ENCODE measurements around the gene SCRN2.

SCRN2 gene

DNA sequence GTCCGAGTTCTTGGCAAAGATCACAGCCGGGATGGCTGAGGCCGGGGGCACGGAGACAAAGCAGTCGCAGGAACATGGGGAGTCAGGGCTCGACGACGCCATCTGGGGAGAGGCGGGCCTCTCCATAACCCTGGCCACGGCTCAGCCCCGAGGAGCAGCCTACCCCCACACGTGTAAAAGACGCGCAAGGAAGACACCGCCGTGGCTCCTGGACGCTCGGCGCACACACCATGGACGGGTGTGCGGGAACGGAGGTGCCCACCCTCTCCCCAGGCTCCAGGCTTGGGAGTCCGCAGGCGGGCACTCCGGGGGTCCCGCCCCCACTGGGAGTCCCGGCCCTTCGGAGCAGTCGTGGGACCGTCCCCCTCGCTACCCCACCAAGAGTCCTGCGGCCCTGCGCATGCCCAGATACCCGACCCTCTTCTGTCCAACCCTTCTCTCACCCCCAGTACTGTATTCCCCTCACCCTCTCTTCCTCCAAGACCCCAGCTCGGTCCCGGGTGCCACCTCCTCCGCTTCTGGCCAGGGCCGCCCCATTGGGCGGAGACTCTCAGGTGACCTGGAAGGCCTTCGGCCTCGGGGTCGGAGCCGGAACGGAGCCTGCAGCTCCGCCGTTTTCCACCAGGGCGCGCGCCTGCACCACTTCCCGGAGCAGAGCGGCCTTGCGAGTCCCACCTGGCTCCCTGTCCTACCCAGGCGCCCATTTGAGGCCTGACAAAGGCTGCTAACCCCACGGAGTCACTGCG, at the start of gene SCRN2:
TSS of gene SCRN2 (minus strand) at position 532 of the 746 bp plus-strand sequence. CDS start at position 102, 430 bp downstream.
- peak; percentile 81 to 84 for DNase-seq (ENCODE audit: low read depth in 2 of 2)

DNA sequence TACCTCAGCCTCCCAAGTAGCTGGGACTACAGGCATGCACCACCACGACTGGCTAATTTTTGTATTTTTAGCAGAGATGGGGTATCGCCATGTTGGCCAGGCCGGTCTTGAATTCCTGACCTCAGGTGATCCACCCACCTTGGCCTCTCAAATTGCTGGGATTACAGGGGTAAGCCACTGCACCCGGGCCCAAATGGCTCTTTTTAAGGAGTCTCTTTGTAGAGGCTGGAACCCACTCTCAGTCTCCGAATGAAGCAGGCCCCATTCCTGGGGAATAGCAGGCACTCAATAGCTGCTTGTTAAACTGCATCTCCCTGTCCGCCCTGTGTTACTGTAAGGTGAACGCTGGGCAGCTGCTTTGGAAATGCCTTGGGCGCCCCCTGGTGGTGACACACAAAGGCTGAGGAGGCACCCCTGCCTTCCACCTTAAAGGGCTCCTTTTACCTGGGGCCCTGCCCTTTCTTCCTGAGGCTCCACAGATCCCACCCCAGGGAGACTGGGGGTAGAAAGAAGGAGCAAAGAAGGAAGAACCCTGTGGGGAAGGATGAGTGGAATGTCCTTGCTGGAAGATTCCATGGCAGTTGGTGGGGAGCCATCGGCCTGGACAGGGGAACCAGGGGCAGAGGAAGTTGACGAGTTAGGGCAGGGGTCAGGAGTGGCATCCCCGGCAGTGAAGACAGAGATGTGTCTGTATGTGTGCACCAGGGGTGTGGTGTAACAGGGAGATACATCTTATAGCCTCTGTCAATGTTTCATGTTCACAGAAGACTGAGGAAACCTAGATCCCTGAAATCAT, 48.9 kb upstream of the SCRN2 start:
- DNase-seq (ENCODE audit: low read depth in 2 of 2): peak; percentile 94 to 96

DNA sequence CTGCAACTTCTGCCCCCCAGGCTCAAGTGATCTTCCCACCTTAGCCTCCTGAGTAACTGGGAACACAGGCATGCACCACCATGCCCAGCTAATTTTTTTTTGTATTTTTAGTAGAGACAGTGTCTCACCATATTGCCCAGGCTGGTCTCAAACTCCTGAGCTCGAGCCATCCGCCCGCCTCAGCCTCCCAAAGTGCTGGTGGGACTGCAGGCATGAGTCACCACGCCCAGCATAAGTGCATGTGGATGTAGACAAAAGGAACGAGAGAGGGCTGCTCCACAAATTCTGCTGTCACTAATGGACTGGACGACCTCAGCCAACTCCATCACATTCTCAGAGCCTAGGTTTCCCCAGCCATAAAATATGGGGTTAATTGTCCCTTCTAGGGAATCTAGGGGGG, 47.2 kb upstream of the SCRN2 start:
- DNase-seq (ENCODE audit: low read depth in 2 of 2): no peak

DNA sequence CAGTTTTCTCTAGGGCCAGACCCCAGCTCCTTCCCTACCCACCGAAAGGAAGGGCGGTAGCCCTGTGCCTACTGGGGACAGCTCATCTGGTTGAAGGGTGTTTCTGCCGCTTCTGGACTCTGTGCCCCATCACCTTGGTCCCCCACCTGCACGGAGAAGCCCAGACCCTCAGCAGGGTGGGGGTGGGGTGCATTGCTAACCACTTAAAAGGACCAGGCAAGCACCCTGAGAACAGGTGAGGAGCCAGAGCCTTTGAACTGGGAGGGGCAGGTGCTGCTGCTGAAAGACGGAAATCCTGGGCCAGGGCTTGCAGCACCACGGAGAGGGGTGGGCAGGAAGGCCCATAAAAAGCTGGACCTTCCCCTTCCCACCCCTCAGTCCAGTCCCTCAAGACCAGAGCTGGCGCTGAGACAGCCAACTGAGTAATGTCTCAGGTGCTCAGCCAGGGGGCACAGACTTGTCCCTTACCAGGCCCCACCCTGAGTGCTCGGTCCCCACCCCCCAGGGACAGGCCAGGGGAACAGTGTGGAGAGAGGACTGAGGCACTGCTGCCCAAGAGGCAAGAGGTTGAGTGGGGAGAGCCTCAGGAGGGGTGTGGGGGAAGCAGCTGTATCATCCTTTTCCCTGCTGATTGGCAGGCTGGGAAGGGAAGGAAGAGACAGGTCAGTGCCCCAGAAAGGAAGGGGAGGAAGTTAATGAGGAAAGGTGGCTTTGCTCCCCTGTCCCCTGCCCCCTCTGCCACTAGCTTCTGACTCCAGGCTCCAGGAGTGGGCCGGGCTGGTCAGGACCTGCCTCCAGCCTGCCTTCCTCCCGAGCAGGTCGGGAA, 44.0 kb upstream of the SCRN2 start:
- DNase-seq (ENCODE audit: low read depth in 2 of 2): no peak

DNA sequence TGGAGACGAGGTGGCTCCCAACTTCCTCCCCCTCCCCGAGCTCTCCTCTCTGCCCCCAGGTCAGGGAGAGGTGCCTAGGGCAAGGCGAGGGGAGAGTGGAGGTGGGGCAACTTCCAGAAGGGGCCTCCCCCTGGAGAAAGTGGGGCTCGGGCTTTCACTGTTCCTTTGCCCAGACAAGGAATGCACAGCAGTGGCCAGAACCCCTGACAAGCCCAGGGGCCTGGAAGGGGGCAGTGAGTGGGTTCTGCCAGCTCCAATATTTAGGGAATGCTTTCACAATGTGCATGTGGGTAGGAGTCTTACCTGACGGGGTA, 43.3 kb upstream of the SCRN2 start:
- no peak for DNase-seq (ENCODE audit: low read depth in 2 of 2)

DNA sequence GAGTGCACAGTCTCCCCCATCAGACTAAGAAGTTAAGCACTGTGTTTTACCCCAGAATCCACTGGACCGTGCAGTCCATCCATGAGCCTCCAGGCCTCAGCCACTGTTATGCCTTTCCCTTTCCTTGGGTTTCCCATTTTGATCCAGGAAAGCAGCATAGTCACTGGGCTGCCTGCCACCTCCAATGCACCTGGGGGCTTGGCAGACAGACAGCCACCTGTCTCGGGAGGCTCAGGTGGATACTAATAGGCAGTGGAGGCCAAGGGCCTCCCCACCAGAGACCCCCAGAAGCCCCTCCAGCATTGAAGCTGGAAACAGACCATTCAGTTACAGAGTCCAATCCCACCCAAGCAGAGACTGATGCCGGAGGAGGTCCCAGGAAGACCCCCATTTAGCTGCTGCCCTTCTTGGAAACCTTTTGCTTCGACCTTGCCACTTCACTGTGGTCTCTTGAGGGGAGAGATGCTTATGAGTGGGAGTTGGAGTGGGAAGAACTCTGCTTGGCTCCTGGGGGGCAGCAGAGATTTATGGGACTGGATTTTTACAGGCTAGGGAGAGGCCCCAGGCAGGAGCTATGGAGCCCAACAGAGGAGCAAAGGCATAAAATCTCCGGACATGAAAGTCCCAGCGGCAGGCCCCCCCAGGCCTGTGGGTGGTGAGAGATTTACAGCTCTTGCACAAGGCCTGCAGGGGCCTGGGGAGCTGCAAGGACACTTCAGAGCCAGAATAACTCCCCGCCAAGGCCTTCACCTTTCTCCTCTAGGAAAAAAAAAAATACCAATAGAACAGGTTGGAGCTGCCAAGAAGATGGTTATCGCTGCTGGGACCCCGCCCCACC, 42.7 kb upstream of the SCRN2 start:
- no peak for DNase-seq (ENCODE audit: low read depth in 2 of 2)

DNA sequence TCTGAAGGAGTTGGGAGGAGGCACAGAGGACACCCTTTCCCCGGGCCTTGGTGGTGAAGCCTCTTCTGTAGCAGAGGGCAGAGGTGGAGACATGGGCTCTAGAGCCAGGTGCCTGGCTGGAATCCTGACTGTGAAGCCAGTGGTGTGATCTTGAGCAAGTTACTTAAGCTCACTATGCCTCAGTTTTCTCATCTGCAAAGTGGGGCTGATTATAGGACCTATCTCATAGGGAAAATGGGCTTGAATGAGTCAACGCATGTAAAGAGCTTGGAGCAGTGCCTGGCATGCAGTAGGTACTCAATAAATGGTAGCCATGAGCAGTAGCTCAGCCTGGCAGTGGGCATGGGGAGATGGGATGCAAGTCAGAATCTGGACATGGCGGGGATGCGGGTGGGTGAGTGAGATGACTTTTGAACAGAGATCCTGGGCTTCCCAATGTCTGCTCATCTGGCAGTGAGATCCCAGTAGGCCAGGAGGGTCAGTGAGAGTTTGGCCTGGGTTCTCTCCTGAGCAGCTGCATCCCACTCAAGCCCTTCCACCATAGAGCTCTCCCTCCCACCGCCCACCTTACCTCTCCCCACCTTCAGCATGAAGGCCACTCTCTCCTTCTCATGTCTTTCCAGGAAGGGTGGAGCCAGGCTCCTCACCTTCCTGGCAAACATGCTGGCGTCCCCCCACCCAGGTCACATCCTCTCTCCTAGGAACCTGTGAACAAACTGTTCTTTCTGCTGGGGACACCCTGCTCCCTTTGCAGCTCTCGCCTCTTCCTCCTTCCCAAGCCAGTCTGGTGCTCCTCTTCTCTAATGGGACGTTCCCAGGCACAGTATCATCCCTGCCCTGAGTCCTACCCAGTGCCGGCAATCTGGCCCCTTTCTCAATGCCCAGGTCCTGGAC, 41.9 kb upstream of the SCRN2 start:
- DNase-seq (ENCODE audit: low read depth in 2 of 2): no peak

DNA sequence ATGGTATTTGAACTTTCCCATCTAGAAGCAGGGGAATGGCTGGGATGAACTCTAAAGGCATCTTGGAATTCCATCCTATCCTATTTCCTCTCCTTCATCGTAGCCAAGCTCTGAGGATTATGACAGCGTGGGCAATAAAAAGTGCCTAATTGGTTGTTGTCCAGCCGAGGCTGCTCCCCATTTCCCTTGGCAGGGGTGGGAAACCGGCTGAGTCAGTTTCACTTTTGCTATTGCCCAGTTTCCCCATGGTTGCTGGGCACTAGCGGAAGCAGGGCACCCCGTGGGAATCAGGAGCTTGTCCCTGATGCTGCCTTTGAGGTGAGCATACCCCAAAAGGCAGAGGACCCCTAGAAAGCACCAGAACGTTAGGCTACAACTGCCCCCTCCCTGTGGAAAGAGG, 41.2 kb upstream of the SCRN2 start:
- DNase-seq (ENCODE audit: low read depth in 2 of 2): no peak

DNA sequence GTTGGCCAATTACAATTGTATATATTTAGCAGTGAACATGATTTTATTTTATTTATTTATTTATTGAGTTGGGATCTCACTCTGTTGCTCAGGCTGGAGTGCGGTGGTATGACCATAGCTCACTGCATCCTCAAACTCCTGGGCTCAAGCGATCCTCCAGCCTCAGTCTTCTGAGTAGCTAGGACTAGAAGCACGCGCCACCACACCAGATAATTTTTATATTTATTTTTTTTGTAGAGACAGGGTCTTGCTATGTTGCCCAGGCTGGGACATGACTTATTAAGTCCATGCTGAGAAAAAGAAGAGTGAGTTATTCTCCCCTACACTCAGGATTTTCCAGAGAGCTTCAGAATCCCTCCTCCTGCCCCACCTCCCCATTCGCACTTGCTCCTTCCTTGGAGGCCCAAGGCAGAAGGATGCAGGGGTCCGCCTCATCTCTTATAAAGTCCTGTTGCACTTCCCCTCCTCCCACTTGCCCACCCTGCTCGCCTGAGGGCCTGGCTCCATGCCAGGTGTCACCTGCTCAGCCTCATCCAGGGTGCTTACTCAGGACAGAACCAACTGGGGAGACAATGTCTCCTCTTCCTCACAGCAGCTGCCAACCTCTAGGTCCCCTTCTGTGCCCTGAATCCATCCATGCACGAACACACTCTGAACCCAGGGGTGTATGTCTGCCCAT, 38.8 kb upstream of the SCRN2 start:
- no peak for DNase-seq (ENCODE audit: low read depth in 2 of 2)

DNA sequence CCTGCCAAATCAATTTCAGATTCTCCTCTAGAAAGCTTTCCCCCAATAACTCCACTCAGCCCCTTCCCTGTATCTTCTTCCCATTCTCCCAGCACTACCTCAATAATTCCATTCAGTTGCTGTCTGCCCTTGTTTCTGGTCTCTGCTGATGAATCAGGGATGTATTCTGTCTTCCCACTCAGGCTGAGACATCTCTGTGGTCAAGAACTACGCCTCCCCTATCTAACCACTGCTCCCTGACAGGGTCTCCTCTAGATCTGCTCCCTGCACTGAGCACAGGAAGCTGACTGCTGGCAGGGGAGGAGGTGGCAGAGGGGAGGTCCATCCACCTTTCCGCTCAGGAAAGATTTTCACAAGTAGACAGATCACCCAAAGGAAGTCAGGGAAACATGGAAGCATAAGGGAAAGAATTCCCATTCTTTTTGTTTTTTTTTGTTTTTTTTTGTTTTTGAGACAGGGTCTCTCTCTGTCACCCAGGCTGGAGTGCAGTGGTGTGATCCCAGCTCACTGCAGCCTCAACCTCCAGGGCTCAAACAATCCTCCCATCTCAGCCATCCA, 38.0 kb upstream of the SCRN2 start:
- no peak for DNase-seq (ENCODE audit: low read depth in 2 of 2)

DNA sequence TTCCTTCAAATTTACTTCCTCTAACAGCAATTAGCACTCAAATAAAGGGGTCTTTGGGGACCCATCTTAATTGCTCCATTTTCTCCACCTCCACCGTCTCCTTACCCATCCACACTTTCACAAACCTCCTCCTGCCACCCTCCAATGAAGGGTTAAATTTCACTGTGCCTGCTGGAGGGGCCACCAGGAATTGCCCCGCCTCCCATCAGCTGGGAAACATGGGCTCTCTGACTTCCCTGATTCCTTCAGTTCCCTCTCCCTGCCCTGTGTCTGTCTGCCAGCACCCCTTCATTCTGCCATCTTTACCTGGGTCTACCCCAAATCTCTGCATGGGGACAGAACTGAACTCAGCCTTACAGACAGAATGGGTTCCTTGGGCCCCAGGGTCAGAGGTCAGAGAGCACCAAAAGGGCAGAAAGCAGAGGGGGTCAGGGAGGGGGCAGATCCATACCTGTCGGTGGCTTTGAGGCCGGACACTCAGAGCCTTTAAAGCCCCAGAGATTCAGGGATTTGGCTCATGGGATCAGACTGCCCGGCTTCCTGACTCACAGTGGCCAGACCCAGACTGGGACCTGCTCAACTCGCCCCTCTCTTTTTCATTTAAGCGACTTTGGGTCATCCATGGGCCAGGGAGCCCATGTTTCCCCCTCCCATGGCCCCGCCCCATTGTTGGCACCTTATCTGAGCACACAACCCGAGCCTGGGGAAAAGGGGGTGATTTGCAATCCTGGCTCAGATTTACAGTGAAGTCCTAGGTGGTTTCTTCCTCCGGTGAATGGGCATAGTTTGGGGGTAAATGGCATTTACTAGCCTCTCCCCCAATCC, 37.3 kb upstream of the SCRN2 start:
- DNase-seq (ENCODE audit: low read depth in 2 of 2): no peak

DNA sequence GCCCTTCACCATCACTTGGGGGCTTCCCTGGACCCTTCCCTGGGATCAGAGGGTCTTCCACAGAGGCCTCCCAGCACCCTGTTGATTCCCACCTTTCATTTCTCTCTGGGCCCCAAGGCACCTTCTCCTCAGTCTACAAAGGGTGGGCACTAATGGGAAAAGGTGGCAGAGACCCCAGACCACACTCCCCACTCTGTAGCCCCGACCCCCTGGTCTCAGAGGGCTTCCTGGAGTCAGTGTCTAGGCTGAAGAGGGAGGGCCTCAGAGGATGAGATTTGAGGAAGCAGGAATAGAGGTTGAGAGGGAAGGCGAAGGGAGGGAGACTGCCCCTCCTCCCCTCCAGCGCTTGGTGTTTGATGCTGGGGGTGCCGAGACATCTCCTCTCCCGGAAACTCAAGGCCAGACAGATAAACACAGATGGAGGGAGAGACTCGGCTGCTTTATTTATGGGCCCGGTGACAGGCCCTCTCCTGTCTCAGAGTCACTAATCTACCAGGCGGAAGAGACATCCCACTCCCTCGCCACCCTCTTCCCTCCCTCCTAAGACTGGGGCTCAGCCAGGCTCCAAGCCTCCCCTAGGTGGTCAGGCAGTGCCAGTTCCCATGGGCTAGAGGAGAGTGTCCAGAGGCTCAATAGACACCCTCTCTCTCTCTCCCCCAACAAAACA, 36.4 kb upstream of the SCRN2 start:
- DNase-seq (ENCODE audit: low read depth in 2 of 2): no peak

DNA sequence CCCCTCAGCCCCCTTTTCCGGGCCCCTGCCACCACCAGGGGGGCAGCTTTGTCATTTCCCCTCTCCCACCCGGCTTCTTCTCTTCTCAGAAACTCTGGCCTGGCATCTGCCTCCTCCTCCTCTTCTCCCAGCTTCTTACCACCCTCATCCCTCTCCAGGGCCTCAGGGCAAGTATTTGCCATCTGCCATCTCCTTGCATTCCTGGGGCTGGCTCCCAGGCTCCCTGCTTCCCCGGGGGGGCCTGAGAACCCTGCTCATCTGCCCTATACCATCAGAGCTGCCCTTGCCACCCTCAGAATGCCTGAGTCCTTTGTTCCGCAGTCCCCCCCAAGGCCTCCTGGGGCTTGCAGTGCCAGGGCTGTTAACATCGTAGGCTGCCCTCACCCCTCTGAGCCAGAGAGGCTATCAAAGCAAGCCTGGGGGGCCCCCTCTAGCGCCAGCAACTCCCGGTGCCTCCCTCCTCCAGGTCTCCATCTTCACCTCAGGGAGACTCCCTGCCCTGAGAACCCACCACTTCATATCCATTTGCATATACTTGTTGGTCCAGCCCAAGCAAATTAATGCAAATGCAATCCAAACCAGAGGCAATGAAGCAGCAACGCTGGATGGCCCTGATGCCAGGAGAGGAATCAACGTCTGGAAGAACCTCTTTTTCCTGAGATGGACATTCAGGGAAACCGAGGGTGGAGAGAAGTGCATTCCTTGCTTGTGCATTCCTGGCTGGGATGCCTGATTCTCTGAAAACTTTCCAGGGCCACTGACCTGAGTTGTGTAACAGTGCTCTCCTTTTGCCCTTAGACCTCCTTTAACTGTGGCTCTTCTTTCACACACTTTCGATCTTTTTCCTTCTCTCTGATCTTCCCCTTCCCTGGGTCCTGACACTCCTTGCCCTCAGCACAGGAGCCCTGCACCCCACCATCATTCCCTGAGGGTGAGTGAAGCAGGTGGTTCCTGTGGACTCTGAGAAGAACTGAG, 34.2 kb upstream of the SCRN2 start:
- no peak for DNase-seq (ENCODE audit: low read depth in 2 of 2)

DNA sequence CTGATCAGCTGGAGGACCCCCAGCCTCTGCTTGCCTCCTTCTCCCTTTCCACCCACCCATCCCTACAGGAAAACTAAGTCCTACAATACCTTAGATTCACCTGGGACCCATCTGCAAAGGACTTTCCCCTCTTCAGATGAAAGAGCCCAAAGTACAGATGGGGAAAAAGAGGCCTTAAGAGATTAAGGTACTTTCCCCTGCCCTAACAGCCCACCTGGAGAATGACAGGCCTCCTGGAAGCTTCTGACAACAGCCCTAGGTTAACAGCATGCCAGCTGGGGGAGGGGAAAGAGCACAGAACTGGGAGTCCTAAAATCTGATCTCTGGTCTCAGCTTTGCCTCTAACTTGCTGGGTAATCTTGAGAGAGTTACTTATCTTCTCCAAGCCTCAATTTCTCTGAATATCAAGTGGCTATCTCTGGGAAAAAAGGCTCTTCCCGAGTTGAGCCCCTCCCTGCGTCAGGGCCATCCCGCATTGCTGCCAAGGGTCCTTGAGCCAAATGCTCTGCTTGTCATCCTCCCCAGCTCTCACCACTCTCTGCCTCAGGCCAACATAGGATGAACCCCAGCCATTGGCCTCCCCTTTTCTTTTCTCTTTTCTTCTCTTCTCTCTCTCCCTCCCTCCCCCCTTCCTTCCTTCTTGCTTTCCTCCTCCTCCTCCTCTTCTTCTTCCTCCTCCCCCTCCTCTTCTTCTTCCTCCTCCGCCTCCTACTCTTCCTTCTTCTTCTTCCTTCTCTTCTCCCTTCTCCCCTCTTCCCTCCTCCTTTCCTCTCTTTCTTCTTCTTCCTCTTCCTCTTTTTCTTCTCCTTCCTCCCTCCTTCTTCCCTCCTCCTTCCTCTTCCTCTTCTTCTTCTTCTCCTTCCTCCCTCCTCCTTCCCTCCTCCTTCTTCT, 32.4 kb upstream of the SCRN2 start:
- DNase-seq (ENCODE audit: low read depth in 2 of 2): no peak

DNA sequence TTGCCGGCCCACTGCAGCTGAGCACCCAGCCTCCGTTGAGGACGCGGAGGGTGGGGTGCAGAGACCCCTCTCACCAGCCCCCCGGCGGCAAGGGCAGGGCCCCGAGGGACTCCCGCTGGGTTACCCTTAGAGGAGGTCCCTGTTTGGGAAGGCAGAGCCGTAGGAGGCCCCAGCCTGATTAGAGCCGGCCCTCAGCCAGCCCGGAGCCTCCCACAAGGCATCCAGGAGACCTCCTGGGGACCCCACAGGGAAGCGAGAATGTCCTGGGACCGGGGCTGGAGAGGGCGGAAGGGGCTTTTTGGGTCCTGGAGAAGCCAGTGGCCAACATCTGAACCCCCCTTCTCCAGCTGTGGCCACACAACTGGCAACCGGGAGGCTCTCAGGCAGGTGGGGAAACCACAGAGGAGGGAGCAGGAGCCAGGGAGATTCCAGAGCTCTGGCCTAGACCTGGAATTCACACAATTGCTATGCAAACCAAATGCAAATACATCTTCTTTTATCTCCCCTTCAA, 31.6 kb upstream of the SCRN2 start:
- no peak for DNase-seq (ENCODE audit: low read depth in 2 of 2)

Measured in stimulated activated CD4-positive, alpha-beta T cell treated with anti-CD3 and anti-CD28 coated beads, Interleukin-1b, Interleukin-23, amount 100 ng/mL, for 4 hours (primary cell).